Posterior vena cava (tissue), 2 donors: Measurements from ENCODE around the gene RACK1. TPM values are rescaled to one million over a fixed set of nuclear protein-coding genes. Genes with fewer than 3 reads are reported as not detected.

ENCODE experiments used
- DNase-seq: peaks from one replicate; pipeline ENCODE4 v3.0.0-alpha.2; 2020; ENCODE audit warnings: low spot score
- intact Hi-C, 2 donors: fragments of 100-400 bp; cut with DNase I; formaldehyde crosslinking; loops; one replicate each; pipeline versions ENCODE4 v1.14.1 to v1.14.2; 2022 to 2023
- total RNA-seq, 2 donors: library from RNA; stranded (reverse); fragmentation: NEBNext Ultra II Directional; extraction: Animal tissue kit (Norgen Biotek cat#: 25700); gene quantifications; one replicate each; pipeline ENCODE4 v1.2.1, GENCODE V29; 2021
- donor health status: DM: yes; HTN: yes; CAD: no.
- donor health status: DM: yes; HTN: yes; CAD: no.

RACK1 gene
- total RNA-seq, 2 donors from 2014 or later: 1,013 to 1,030 TPM

GRCh38 chr5:181261320-181262049, 17.8 kb upstream of the RACK1 start:
- DNase-seq: peak; percentile 90

GRCh38 chr5:181260720-181261319, 17.1 kb upstream of the RACK1 start, which contains the start of gene TRIM52:
Gene TRIM52 (minus strand): TSS chr5:181261143. CDS start chr5:181260813, 330 bp downstream.
- DNase-seq: peak; percentile 98
- intact Hi-C loops: loop anchor here in 1 of 2 donors (1.0 kb wide), 1 partner anchor 14 kb away; no protein-coding TSS in a partner anchor

More at GRCh38 chr5:181261320-181262049, 17.8 kb upstream of the RACK1 start:
- intact Hi-C loops: loop anchor here in 1 of 2 donors (1.0 kb wide), 1 partner anchor 14 kb away; no protein-coding TSS in a partner anchor

- no peak for DNase-seq
- intact Hi-C loops: no loop called here
Measured at GRCh38 chr5:181259974-181260719, 16.4 kb upstream of the RACK1 start.

- no peak for DNase-seq
- intact Hi-C loops: no loop called here
Measured at GRCh38 chr5:181259283-181259682, 15.6 kb upstream of the RACK1 start.

GRCh38 chr5:181258576-181258975, 14.9 kb upstream of the RACK1 start:
- intact Hi-C loops: no loop called here
- no peak for DNase-seq

GRCh38 chr5:181255836-181256578, 12.3 kb upstream of the RACK1 start:
- intact Hi-C loops: no loop called here
- no peak for DNase-seq

- no peak for DNase-seq
- intact Hi-C loops: no loop called here
Measured at GRCh38 chr5:181255276-181255675, 11.6 kb upstream of the RACK1 start.

GRCh38 chr5:181248277-181248676, 4.6 kb upstream of the RACK1 start:
- intact Hi-C loops: loop anchor here in 1 of 2 donors (10.0 kb wide), 2 partner anchors 63 to 383 kb away; partner anchors contain the start of gene ZFP62
- DNase-seq: no peak

GRCh38 chr5:181246276-181247049, 2.8 kb upstream of the RACK1 start:
- peak; percentile 97 for DNase-seq
- intact Hi-C loops: loop anchor here (1.0 to 10.0 kb wide), 3 partner anchors 15 to 382 kb away; partner anchors contain the start of genes TRIM52 (in 1 of the 2) and ZFP62 (in 1 of the 2)

GRCh38 chr5:181245427-181246275, 1.9 kb upstream of the RACK1 start:
- intact Hi-C loops: loop anchor here in 1 of 2 donors (10.0 kb wide), 2 partner anchors 61 to 381 kb away; partner anchors contain the start of gene ZFP62
- no peak for DNase-seq

GRCh38 chr5:181243018-181243563, 615 bp downstream of the RACK1 start:
- intact Hi-C loops: loop anchor here in 1 of 2 donors (10.0 kb wide), 2 partner anchors 58 to 378 kb away; partner anchors contain the start of gene ZFP62
- DNase-seq: no peak

GRCh38 chr5:181242031-181242451, 1.7 kb downstream of the RACK1 start:
- intact Hi-C loops: loop anchor here in 1 of 2 donors (10.0 kb wide), 2 partner anchors 57 to 377 kb away; partner anchors contain the start of gene ZFP62
- DNase-seq: no peak

GRCh38 chr5:181241393-181241975, 2.2 kb downstream of the RACK1 start:
- intact Hi-C loops: loop anchor here in 1 of 2 donors (10.0 kb wide), 2 partner anchors 57 to 377 kb away; partner anchors contain the start of gene ZFP62
- no peak for DNase-seq

- no peak for DNase-seq
- intact Hi-C loops: no loop called here
Measured at GRCh38 chr5:181239062-181239663, 4.5 kb downstream of the RACK1 start.

GRCh38 chr5:181237729-181238385, 5.8 kb downstream of the RACK1 start:
- no peak for DNase-seq
- intact Hi-C loops: no loop called here
